ENCODE measurements around the gene NFATC2.

Gene NFATC2

DNA sequence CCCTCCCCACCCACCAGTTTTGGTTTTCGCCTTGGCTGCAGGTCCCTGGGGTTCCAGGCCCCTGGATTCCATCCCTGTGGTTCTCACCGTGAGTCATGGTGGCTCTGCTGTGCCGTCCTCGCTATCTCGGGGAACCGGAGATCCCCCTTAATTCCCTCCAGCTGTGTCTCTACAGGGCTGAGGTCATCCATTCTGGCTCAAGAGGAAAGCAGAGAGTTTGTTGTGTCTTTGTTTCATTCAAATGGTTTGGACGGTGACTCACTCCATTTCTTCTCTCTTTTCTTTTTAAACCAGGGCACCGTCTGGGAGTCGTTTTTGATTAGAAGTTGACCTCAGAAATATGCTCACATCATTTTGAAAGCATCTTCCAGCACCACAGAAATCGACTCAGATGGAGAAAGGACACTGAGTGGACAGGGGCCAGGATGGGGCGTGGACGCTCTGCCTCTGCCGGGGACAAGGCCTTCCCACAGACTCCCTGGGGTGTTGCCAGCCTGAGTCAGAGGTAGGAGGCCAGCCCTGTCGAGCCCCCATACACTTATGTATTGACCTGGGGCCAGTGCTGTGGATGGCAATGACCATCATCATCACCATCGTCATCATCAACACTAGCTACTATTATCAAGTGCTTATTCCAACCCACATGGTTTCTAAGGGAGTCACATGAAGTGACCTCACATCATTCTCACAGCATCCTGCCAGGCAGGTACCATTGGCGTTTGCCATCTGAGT, 176.2 kb downstream of the NFATC2 start:
- TF ChIP-seq, protein P1, sequence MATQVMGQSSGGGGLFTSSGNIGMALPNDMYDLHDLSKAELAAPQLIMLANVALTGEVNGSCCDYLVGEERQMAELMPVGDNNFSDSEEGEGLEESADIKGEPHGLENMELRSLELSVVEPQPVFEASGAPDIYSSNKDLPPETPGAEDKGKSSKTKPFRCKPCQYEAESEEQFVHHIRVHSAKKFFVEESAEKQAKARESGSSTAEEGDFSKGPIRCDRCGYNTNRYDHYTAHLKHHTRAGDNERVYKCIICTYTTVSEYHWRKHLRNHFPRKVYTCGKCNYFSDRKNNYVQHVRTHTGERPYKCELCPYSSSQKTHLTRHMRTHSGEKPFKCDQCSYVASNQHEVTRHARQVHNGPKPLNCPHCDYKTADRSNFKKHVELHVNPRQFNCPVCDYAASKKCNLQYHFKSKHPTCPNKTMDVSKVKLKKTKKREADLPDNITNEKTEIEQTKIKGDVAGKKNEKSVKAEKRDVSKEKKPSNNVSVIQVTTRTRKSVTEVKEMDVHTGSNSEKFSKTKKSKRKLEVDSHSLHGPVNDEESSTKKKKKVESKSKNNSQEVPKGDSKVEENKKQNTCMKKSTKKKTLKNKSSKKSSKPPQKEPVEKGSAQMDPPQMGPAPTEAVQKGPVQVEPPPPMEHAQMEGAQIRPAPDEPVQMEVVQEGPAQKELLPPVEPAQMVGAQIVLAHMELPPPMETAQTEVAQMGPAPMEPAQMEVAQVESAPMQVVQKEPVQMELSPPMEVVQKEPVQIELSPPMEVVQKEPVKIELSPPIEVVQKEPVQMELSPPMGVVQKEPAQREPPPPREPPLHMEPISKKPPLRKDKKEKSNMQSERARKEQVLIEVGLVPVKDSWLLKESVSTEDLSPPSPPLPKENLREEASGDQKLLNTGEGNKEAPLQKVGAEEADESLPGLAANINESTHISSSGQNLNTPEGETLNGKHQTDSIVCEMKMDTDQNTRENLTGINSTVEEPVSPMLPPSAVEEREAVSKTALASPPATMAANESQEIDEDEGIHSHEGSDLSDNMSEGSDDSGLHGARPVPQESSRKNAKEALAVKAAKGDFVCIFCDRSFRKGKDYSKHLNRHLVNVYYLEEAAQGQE (IDR thresholded peaks at IDR 0.05; ENCODE audit: insufficient read depth in 1 of 2, low read depth in 2 of 2, low read length in 2 of 2) = no peak
- TF ChIP-seq POLR2AphosphoS5 (IDR thresholded peaks at IDR 0.05; ENCODE audit: low read depth, low read length) (no peak), SIN3A (IDR thresholded peaks at IDR 0.05; ENCODE audit: borderline replicate concordance, insufficient read depth, low read length) (no peak), TAF1 (IDR thresholded peaks at IDR 0.05; ENCODE audit: borderline replicate concordance, insufficient read depth, low read length) (no peak), FOXP2 (optimal IDR thresholded peaks at IDR 0.05; ENCODE audit: borderline replicate concordance, extremely low read depth, extremely low read length, insufficient read depth) (no peak)

DNA sequence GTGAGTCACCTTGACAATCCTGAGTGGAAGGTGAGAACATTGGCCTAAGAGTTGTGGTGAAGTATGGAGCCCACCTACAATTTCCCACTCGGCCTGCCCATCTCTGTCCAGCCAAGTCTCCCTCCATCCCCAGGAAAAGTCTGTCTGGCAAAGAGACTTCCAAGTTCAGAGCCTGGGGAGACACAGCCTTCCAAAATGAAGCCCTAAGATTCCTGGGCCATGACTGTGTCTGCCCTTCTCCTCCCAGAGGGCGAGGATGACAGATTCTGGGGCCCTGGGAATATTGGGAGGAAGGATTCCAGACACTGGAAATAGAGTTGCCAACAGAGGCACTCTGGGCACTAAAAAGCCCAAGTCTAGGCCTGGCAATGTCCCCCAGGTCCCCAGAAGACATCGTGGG, 176.8 kb downstream of the NFATC2 start:
- no peak for TF ChIP-seq FOXP2 (optimal IDR thresholded peaks at IDR 0.05; ENCODE audit: borderline replicate concordance, extremely low read depth, extremely low read length, insufficient read depth)
- TF ChIP-seq POLR2AphosphoS5 (IDR thresholded peaks at IDR 0.05; ENCODE audit: low read depth, low read length) = no peak
- TF ChIP-seq, protein P1 (IDR thresholded peaks at IDR 0.05; ENCODE audit: insufficient read depth in 1 of 2, low read depth in 2 of 2, low read length in 2 of 2) = no peak
- no peak for TF ChIP-seq TAF1 (IDR thresholded peaks at IDR 0.05; ENCODE audit: borderline replicate concordance, insufficient read depth, low read length)
- TF ChIP-seq SIN3A (IDR thresholded peaks at IDR 0.05; ENCODE audit: borderline replicate concordance, insufficient read depth, low read length) = no peak

DNA sequence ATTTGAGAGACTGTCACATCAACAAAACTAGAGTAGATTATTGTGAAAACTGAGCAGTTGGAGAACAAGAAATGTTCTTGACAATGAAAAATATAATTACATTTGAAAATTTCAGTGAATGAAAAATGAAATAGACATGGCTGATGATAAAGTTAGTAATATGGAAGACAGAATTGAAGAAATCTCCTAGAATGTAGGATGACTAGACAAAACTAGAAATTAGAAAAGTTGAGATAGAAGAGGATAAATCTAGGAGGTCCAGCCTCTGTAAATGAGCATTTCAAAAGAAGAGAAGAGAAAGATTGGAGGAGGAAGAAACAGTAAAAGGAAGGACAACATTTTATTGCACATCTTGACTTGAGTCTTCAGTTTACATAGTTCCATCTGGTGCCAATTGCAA, 178.7 kb downstream of the NFATC2 start:
- TF ChIP-seq, protein P1 (IDR thresholded peaks at IDR 0.05; ENCODE audit: insufficient read depth in 1 of 2, low read depth in 2 of 2, low read length in 2 of 2) = no peak
- TF ChIP-seq SIN3A (IDR thresholded peaks at IDR 0.05; ENCODE audit: borderline replicate concordance, insufficient read depth, low read length) (no peak), FOXP2 (optimal IDR thresholded peaks at IDR 0.05; ENCODE audit: borderline replicate concordance, extremely low read depth, extremely low read length, insufficient read depth) (no peak), POLR2AphosphoS5 (IDR thresholded peaks at IDR 0.05; ENCODE audit: low read depth, low read length) (no peak), TAF1 (IDR thresholded peaks at IDR 0.05; ENCODE audit: borderline replicate concordance, insufficient read depth, low read length) (no peak)

DNA sequence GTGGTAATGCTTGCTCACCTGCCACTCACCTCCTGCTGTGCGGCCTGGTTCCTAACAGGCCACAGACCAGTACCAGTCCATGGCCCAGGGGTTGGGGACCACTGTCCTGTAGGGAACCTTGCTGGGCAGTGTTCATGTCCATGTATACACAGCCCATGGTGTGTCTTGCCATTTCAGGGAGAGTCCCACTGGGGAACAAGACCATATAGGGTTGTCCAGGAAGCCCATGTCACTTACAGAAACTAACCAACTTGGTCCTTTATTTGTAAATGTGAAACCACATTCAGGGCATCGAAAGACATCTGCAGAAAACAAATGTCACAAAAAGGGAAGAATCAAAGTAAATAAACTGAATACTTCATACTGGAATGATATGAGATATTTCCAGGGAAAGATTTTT, 179.1 kb downstream of the NFATC2 start:
- TF ChIP-seq FOXP2 (optimal IDR thresholded peaks at IDR 0.05; ENCODE audit: borderline replicate concordance, extremely low read depth, extremely low read length, insufficient read depth) (no peak), POLR2AphosphoS5 (IDR thresholded peaks at IDR 0.05; ENCODE audit: low read depth, low read length) (no peak), TAF1 (IDR thresholded peaks at IDR 0.05; ENCODE audit: borderline replicate concordance, insufficient read depth, low read length) (no peak), SIN3A (IDR thresholded peaks at IDR 0.05; ENCODE audit: borderline replicate concordance, insufficient read depth, low read length) (no peak)
- TF ChIP-seq, protein P1 (IDR thresholded peaks at IDR 0.05; ENCODE audit: insufficient read depth in 1 of 2, low read depth in 2 of 2, low read length in 2 of 2) = no peak

Data from PFSK-1 (cell line).